HepG2 (cell line): Measurements from ENCODE around the gene KRTAP5-4. TPM values are rescaled to one million over a fixed set of nuclear protein-coding genes. Genes with fewer than 3 reads are reported as not detected.
"Not testable (repeated sequence)": the region's sequence is repeated elsewhere in the genome, so short reads cannot be mapped to it uniquely, and the experiment has no call there.

Experiments used
- ATAC-seq: fragments of 200-7000 bp; cut with Tn5 transposase; 3 replicates; pipeline ENCODE4 v1.9.1; 2020; ENCODE audit warnings: mild to moderate bottlenecking, moderate library complexity
- BruUV-seq: library from RNA; stranded (reverse); fragments of 400-500 nt; replicated peaks from 2 replicates; lab custom pipeline; 2021; lab: Mats Ljungman, UMichigan
- CTCF ChIA-PET: fragments of 300-600 bp; formaldehyde crosslinking; extraction: SDS; loops from one replicate; lab custom pipeline; 2021; ENCODE audit warnings: low total read pairs, inconsistent platforms, low intra/inter-chr PET ratio; lab: Yijun Ruan, JAX
- POLR2A ChIA-PET: fragments of 350-600 bp; sonication (Branson Sonifier 250); formaldehyde crosslinking; loops from one replicate; lab custom pipeline; 2020; ENCODE audit warnings: antibody characterized with exemption, inconsistent platforms; lab: Yijun Ruan, JAX
- DNase-seq: peaks from one replicate; pipeline ENCODE4 v3.0.0-alpha.2; 2015; ENCODE audit warnings: low spot score
- FAIRE-seq: peaks from 3 replicates; lab custom pipeline; 2011; peaks lifted over from hg19 to GRCh38; lab: Jason Lieb, UNC
- H2AFZ ChIP-seq: one replicate; pipeline ENCODE4 v1.6.1; 2011; ENCODE audit warnings: low read length, inconsistent platforms
- H3K27ac ChIP-seq: fragments of 300-600 bp; 3 replicates; pipeline ENCODE4 v1.8.0; 2011; ENCODE audit warnings: mixed run types, mild to moderate bottlenecking, mixed read lengths, low read length, inconsistent platforms; ENCODE audit not compliant: insufficient read depth; ENCODE audit errors: extremely low read length
- H3K27me3 ChIP-seq, 2 experiments: fragments of 200-600 bp in 1 of 2; 2 replicates in 1 of 2; 3 replicates in 1 of 2; pipeline versions ENCODE4 v1.6.0 to v1.8.0; 2011; ENCODE audit warnings: low read length in 2 of 2, mild to moderate bottlenecking in 2 of 2, moderate library complexity in 2 of 2, inconsistent platforms in 1 of 2; ENCODE audit not compliant: insufficient read depth in 2 of 2, control insufficient read depth in 1 of 2
- H3K36me3 ChIP-seq, 2 experiments: fragments of 200-600 bp in 1 of 2; replicated peaks in 1 of 2; 2 replicates in 1 of 2; 3 replicates in 1 of 2; pipeline versions ENCODE4 v1.5.1 to v1.8.0; 2011; ENCODE audit warnings: low read length in 2 of 2, inconsistent platforms in 1 of 2; ENCODE audit not compliant: insufficient read depth in 2 of 2, control insufficient read depth in 1 of 2
- H3K4me1 ChIP-seq: 2 replicates; pipeline ENCODE4 v1.5.1; 2012; ENCODE audit warnings: low read length, inconsistent platforms; ENCODE audit not compliant: insufficient read depth
- H3K4me2 ChIP-seq: 2 replicates; pipeline ENCODE4 v1.6.0; 2011; ENCODE audit warnings: low read depth, low read length, inconsistent platforms
- H3K4me3 ChIP-seq, 3 experiments: fragments of 200-600 bp in 1 of 3; sonication (generic), shearing (Covaris generic) in 1 of 3; replicated peaks in 1 of 3; 2 replicates each; pipeline ENCODE4 v1.5.1; 2011 to 2016; ENCODE audit warnings: low read length in 3 of 3, inconsistent platforms in 2 of 3, low read depth in 2 of 3, mild to moderate bottlenecking in 2 of 3, control low read depth in 1 of 3, mixed read lengths in 1 of 3; ENCODE audit not compliant: insufficient read depth in 1 of 3
- H3K79me2 ChIP-seq: one replicate; pipeline ENCODE4 v1.6.1; 2011; ENCODE audit warnings: low read length, inconsistent platforms; ENCODE audit not compliant: insufficient read depth
- H3K9ac ChIP-seq: 2 replicates; pipeline ENCODE4 v1.6.0; 2011; ENCODE audit warnings: mild to moderate bottlenecking, low read depth, low read length, inconsistent platforms; ENCODE audit not compliant: insufficient read depth
- H3K9me3 ChIP-seq: 2 replicates; pipeline ENCODE4 v1.5.1; 2012; ENCODE audit warnings: mild to moderate bottlenecking, low read length
- H4K20me1 ChIP-seq: 2 replicates; pipeline ENCODE4 v1.6.0; 2011; ENCODE audit warnings: inconsistent platforms, mild to moderate bottlenecking, low read length, moderate library complexity; ENCODE audit not compliant: insufficient read depth
- BHLHE40 ChIP-seq: IDR thresholded peaks from 2 replicates; pipeline ENCODE4 v1.6.1; 2011; ENCODE audit warnings: low read length, improper control_type of control experiment
- HBP1 ChIP-seq: IDR thresholded peaks from 2 replicates; pipeline ENCODE4 v1.6.1; 2016; ENCODE audit warnings: low read depth, control low read depth
- KAT2B ChIP-seq: fragments of 150-350 bp; IDR thresholded peaks from 2 replicates; pipeline ENCODE4 v1.6.1; 2014; ENCODE audit warnings: low read depth, low read length, borderline replicate concordance
- THAP11 ChIP-seq: IDR thresholded peaks from 2 replicates; pipeline ENCODE4 v1.6.1; 2016; ENCODE audit warnings: missing biosample characterization, missing genetic modification reagents
- ZBTB1 ChIP-seq: sonication (generic); formaldehyde crosslinking; IDR thresholded peaks from 2 replicates; pipeline ENCODE4 v1.4.0; 2020; ENCODE audit warnings: missing genetic modification reagents, borderline replicate concordance
- ZFP82 ChIP-seq: sonication (generic); formaldehyde crosslinking; IDR thresholded peaks from 2 replicates; pipeline ENCODE4 v1.5.1; 2020; ENCODE audit warnings: mild to moderate bottlenecking, missing genetic modification reagents, borderline replicate concordance
- ZNF282 ChIP-seq: fragments of 450-650 bp; IDR thresholded peaks from 2 replicates; pipeline ENCODE4 v1.6.1; 2018; ENCODE audit not compliant: partially characterized antibody
- ZNF33A ChIP-seq: sonication (generic); formaldehyde crosslinking; IDR thresholded peaks from 2 replicates; pipeline ENCODE4 v1.5.1; 2020; ENCODE audit warnings: missing genetic modification reagents, mild to moderate bottlenecking, moderate library complexity, borderline replicate concordance
- ZNF737 ChIP-seq: sonication (generic); formaldehyde crosslinking; IDR thresholded peaks from 2 replicates; pipeline ENCODE4 v1.5.0; 2020; ENCODE audit warnings: missing genetic modification reagents, mild to moderate bottlenecking, borderline replicate concordance
- ZNF773 ChIP-seq: sonication (generic); formaldehyde crosslinking; IDR thresholded peaks from 2 replicates; pipeline ENCODE4 v1.4.0; 2020; ENCODE audit warnings: missing genetic modification reagents, borderline replicate concordance
- ZUFSP ChIP-seq: sonication (generic); formaldehyde crosslinking; IDR thresholded peaks from 2 replicates; pipeline ENCODE4 v1.9.0; 2021; ENCODE audit warnings: missing genetic modification reagents, mild to moderate bottlenecking, borderline replicate concordance
- ZZZ3 ChIP-seq: sonication (generic); formaldehyde crosslinking; IDR thresholded peaks from 2 replicates; pipeline ENCODE4 v1.4.0; 2020; ENCODE audit warnings: missing genetic modification reagents, mild to moderate bottlenecking, borderline replicate concordance
- WGBS: methylation state at CpG from one replicate; pipeline ENCODE4 v1.1.6; 2017; ENCODE audit warnings: low lambda C conversion rate; 5-methylcytosine and 5-hydroxymethylcytosine counted together
- in situ Hi-C: cut with HindIII; loops from 2 replicates; pipeline ENCODE4 v1.10.0; 2017; ENCODE audit warnings: low pct_unique_long_range_greater_than_20kb; ENCODE audit not compliant: extremely low pct_ligation_motif_present
- intact Hi-C: fragments of 100-400 bp; cut with micrococcal nuclease; formaldehyde crosslinking; loops from one replicate; pipeline ENCODE4 v1.10.0; 2022; ENCODE audit not compliant: unreplicated experiment
- polyA plus RNA-seq, 8 experiments: library from polyadenylated mRNA; depleted of rRNA in 3 of 8; stranded (reverse) in 7 of 8; unstranded in 1 of 8; fragments of >200 nt; fragmentation: Illumina TruSeq in 4 of 8; extraction: Trizol in 4 of 8; gene quantifications; 2 replicates each; pipeline versions ENCODE4 v1.2.1 to v1.2.3, GENCODE V29; 2011 to 2016; ENCODE audit warnings: low read depth in 4 of 8, missing spikeins in 1 of 8, mixed read lengths in 1 of 8; ENCODE audit not compliant: insufficient read depth in 1 of 8
- total RNA-seq, 5 experiments: library from RNA; depleted of rRNA; stranded (reverse); fragments of >200 nt; fragmentation: Illumina TruSeq; extraction: Trizol; gene quantifications; 2 replicates each; pipeline ENCODE4 v1.2.3, GENCODE V29; 2016; ENCODE audit warnings: low read depth in 1 of 5
- TF ChIP-seq, protein P1 (sequence below): sonication (generic); formaldehyde crosslinking; IDR thresholded peaks from 2 replicates; pipeline ENCODE4 v1.5.0; 2020; ENCODE audit warnings: missing genetic modification reagents, mild to moderate bottlenecking, borderline replicate concordance

Gene KRTAP5-4
- total and polyA plus RNA-seq, 2 of the 13 experiments (the other 11 are each of a cell fraction or from before 2014, with no cell fraction given), result not detected

- H4K20me1 ChIP-seq, H3K4me1 ChIP-seq, CTCF ChIA-PET, BruUV-seq, H3K27me3 ChIP-seq, DNase-seq, H3K4me2 ChIP-seq, H3K9me3 ChIP-seq, H3K79me2 ChIP-seq, POLR2A ChIA-PET, H3K36me3 ChIP-seq, in situ Hi-C loops, H3K4me3 ChIP-seq, H3K27ac ChIP-seq, H3K9ac ChIP-seq, H2AFZ ChIP-seq, FAIRE-seq, intact Hi-C loops, ATAC-seq: not testable (repeated sequence)
- 81% methylated on average over 2 of the region's 2 CpGs for WGBS
Observed at GRCh38 chr11:1582909-1583308, 39.0 kb downstream of the KRTAP5-4 start.

DNA sequence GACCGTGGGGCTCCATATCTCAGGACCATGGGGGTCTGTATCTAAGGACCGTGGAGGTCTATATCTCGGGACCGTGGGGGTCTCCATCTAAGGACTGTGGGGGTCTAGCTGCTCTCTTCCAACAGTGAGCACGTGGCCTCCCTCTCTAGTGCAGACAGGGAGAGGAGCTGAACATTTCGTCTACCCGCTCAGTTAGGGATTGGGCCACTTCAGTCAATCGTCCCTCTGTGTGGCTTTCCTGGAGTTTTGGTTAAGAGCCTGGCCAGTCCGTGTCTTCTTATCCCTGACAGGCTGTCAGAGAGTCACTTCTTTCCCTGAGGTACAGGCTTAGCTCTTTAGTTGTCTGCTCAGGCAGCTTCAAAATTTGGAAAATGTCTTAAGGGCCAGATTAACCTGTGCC, 40.0 kb downstream of the KRTAP5-4 start:
- CTCF ChIA-PET, result no interaction called here
- WGBS, result 53% methylated on average over 8 of the region's 9 CpGs
- FAIRE-seq (no peak), ATAC-seq (no peak), DNase-seq (no peak)
- no peak overlapping the region for H3K27ac ChIP-seq
- H3K9me3 ChIP-seq, result peaks cover 8% of the 10 kb centered on the region
- POLR2A ChIA-PET, result no interaction called here
- no peaks in the 10 kb centered on the region for H3K36me3 ChIP-seq
- no peaks in the 10 kb centered on the region for H3K4me1 ChIP-seq
- H3K4me3 ChIP-seq, result no peak overlapping the region
- no peak overlapping the region for H3K9ac ChIP-seq
- intact Hi-C loops (no loop called here), in situ Hi-C loops (no loop called here)
- no peaks in the 10 kb centered on the region for H3K79me2 ChIP-seq
- no peaks in the 10 kb centered on the region for H3K27me3 ChIP-seq
- H3K4me2 ChIP-seq, result no peak overlapping the region
- H4K20me1 ChIP-seq, result 0 out of 2 replicates have a peak, but pooled peaks cover 2% of the 10 kb centered on the region
- H2AFZ ChIP-seq, result no peak overlapping the region
- no TSS peak for BruUV-seq
- TF ChIP-seq THAP11, result no peak
- TF ChIP-seq ZUFSP, result no peak
- no peak for TF ChIP-seq BHLHE40
- no peak for TF ChIP-seq ZNF773
- no peak for TF ChIP-seq ZZZ3
- TF ChIP-seq ZBTB1, result no peak
- TF ChIP-seq HBP1 (CRISPR knock-in tag), result no peak
- TF ChIP-seq ZNF33A (CRISPR knock-in tag), result no peak
- no peak for TF ChIP-seq ZNF282
- TF ChIP-seq KAT2B, result no peak
- TF ChIP-seq, protein P1, sequence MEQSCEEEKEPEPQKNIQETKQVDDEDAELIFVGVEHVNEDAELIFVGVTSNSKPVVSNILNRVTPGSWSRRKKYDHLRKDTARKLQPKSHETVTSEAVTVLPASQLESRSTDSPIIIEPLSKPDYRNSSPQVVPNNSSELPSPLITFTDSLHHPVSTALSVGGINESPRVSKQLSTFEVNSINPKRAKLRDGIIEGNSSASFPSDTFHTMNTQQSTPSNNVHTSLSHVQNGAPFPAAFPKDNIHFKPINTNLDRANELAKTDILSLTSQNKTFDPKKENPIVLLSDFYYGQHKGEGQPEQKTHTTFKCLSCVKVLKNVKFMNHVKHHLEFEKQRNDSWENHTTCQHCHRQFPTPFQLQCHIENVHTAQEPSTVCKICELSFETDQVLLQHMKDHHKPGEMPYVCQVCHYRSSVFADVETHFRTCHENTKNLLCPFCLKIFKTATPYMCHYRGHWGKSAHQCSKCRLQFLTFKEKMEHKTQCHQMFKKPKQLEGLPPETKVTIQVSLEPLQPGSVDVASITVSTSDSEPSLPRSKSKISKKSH (CRISPR knock-in tag), result no peak
- TF ChIP-seq ZFP82 (CRISPR knock-in tag), result no peak
- no peak for TF ChIP-seq ZNF737 (CRISPR knock-in tag)
